ENCODE data around the gene ABCC10.

The ABCC10 gene

DNA sequence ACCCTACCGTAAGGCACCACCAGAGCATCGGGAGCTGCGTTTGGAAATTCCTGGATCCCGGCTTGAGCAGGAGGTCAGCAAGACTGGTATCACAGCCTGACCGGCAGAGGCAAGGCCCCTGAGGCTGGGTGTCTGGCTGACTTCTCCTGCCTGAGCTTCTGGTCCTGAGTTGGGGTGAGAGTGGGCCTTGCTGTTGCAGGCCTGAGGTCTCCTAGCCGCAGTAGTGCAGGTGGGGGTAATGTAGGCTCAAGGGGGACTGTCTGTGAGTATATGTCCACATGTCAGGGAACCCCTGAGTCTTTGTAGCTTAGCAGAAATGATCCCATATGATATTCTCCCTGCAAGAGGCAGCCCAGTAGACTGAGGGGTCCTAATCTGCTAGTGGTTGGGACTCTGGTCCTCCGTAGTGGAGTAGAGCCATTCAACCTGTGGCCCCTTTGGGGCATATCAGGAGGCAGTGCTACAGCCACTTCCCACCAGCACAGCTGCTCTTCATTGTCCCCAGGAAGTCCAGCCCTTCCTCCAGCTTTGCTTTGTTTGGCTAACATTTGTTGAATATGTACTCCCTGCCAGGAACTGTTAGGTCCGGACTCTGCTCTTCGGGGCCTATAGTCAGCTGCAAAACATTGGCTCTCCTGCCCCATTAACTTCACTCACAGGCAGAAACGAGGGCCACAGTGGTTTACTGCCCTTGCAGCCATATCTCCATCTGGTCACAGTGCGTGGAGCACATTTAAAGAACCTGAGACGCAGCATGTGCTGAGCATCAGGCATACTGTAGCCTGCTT lies 71.9 kb downstream of the ABCC10 start:
- no peak for DNase-seq
